GM19328 (cell line): ENCODE measurements around the gene SH2D3C.

Experiments used
- ATAC-seq: cut with Tn5 transposase; IDR thresholded peaks from one replicate; pipeline ENCODE4 v1.9.1; 2021; ENCODE audit warnings: mild to moderate bottlenecking, moderate library complexity; ENCODE audit not compliant: unreplicated experiment

Gene SH2D3C

GRCh38 chr9:127742435-127743088 is 35.9 kb downstream of the SH2D3C start:
- no peak for ATAC-seq

GRCh38 chr9:127741831-127742434 is 36.5 kb downstream of the SH2D3C start:
- ATAC-seq: no peak

GRCh38 chr9:127739614-127740330 is 38.7 kb downstream of the SH2D3C start:
- no peak for ATAC-seq

- ATAC-seq: no peak
These were observed 39.8 kb downstream of the SH2D3C start for GRCh38 chr9:127738666-127739065.

- ATAC-seq: peak; percentile 13
These were observed 42.8 kb downstream of the SH2D3C start for GRCh38 chr9:127735530-127736185.

GRCh38 chr9:127734747-127735529 is 43.5 kb downstream of the SH2D3C start, which contains the start of gene TOR2A:
TSS of gene TOR2A (minus strand) at chr9:127735294. CDS start at chr9:127735270, 24 bp downstream.
- ATAC-seq: peak; percentile 87

GRCh38 chr9:127734247-127734746 is 44.2 kb downstream of the SH2D3C start:
- ATAC-seq: no peak

- ATAC-seq: no peak
These were observed 44.9 kb downstream of the SH2D3C start for GRCh38 chr9:127733614-127734013.

GRCh38 chr9:127732444-127732843 is 46.0 kb downstream of the SH2D3C start:
- ATAC-seq: no peak

- ATAC-seq: no peak
These were observed 46.5 kb downstream of the SH2D3C start for GRCh38 chr9:127731938-127732337.

GRCh38 chr9:127730799-127731410 is 47.6 kb downstream of the SH2D3C start:
- ATAC-seq: no peak

GRCh38 chr9:127730262-127730661 is 48.2 kb downstream of the SH2D3C start:
- no peak for ATAC-seq

- ATAC-seq: no peak
These were observed 48.8 kb downstream of the SH2D3C start for GRCh38 chr9:127729522-127730256.

GRCh38 chr9:127728808-127729207 is 49.7 kb downstream of the SH2D3C start:
- ATAC-seq: no peak

GRCh38 chr9:127726871-127727270 is 51.6 kb downstream of the SH2D3C start:
- no peak for ATAC-seq

- ATAC-seq: no peak
These were observed 54.5 kb downstream of the SH2D3C start for GRCh38 chr9:127724012-127724411.

- ATAC-seq: no peak
These were observed 55.0 kb downstream of the SH2D3C start for GRCh38 chr9:127723444-127723843.

GRCh38 chr9:127723013-127723412 is 55.5 kb downstream of the SH2D3C start:
- no peak for ATAC-seq

- no peak for ATAC-seq
These were observed 56.3 kb downstream of the SH2D3C start for GRCh38 chr9:127722055-127722745.
